SK-N-MC (cell line): Measurements from ENCODE around the gene SNX11.

ENCODE experiments used
- DNase-seq: peaks from one replicate; pipeline ENCODE4 v3.0.0-alpha.2; 2011; ENCODE audit warnings: low read depth, low spot score
- H3K27ac ChIP-seq: fragments of 200-600 bp; sonication (generic); 2 replicates; pipeline ENCODE4 v1.5.1; 2016; ENCODE audit warnings: mixed run types
- H3K36me3 ChIP-seq: fragments of 200-600 bp; sonication (generic); 2 replicates; pipeline ENCODE4 v1.6.1; 2017; ENCODE audit warnings: antibody characterized with exemption, low read length, mixed read lengths; ENCODE audit not compliant: insufficient read depth
- H3K4me3 ChIP-seq: fragments of 200-600 bp; sonication (generic); 2 replicates; pipeline ENCODE4 v1.5.1; 2016
- H3K9ac ChIP-seq: fragments of 200-600 bp; sonication (generic); 2 replicates; pipeline ENCODE4 v1.8.0; 2017; ENCODE audit warnings: mixed run types, mixed read lengths; ENCODE audit not compliant: insufficient read length
- H3K9me3 ChIP-seq: fragments of 200-600 bp; sonication (generic); 2 replicates; pipeline ENCODE4 v1.6.1; 2017; ENCODE audit warnings: low read depth, mild to moderate bottlenecking, antibody characterized with exemption, low read length, moderate library complexity, mixed read lengths
- EZH2 ChIP-seq: fragments of 200-600 bp; sonication (generic); IDR thresholded peaks from one replicate; pipeline ENCODE4 v1.6.1; 2017; ENCODE audit warnings: antibody characterized with exemption
- FOXP2 ChIP-seq: optimal IDR thresholded peaks from 2 replicates; pipeline ENCODE3; 2011; ENCODE audit warnings: mild to moderate bottlenecking, moderate library complexity; ENCODE audit not compliant: insufficient read depth; ENCODE audit errors: extremely low read length, control extremely low read depth
- POLR2AphosphoS5 ChIP-seq: IDR thresholded peaks from 2 replicates; pipeline ENCODE4 v1.6.1; 2012; ENCODE audit warnings: mild to moderate bottlenecking, low read depth, low read length, borderline replicate concordance

The SNX11 gene

GRCh38 chr17:48081858-48082257 lies 25.7 kb upstream of the SNX11 start:
- no peaks in the 10 kb centered on the region for H3K9me3 ChIP-seq
- no peak overlapping the region for H3K9ac ChIP-seq
- DNase-seq = no peak
- H3K27ac ChIP-seq = 0 out of 2 replicates have a peak overlapping the region, but pooled peaks have one; percentile 42
- no peak overlapping the region for H3K4me3 ChIP-seq
- TF ChIP-seq EZH2 (no peak), POLR2AphosphoS5 (no peak), FOXP2 (no peak)
- peaks cover 6% of the 10 kb centered on the region; the same call in 1 of the 2 replicates for H3K36me3 ChIP-seq

GRCh38 chr17:48084932-48085331 lies 22.6 kb upstream of the SNX11 start:
- no peak for DNase-seq
- Histone ChIP-seq H3K36me3 (peaks cover 7% of the 10 kb centered on the region), H3K4me3 (no peak overlapping the region), H3K9ac (peak overlapping the region; percentile 7), H3K9me3 (no peaks in the 10 kb centered on the region), H3K27ac (0 out of 2 replicates have a peak overlapping the region, but pooled peaks have one; percentile 35)
- TF ChIP-seq FOXP2 = no peak
- no peak for TF ChIP-seq EZH2
- TF ChIP-seq POLR2AphosphoS5 = no peak

DNA sequence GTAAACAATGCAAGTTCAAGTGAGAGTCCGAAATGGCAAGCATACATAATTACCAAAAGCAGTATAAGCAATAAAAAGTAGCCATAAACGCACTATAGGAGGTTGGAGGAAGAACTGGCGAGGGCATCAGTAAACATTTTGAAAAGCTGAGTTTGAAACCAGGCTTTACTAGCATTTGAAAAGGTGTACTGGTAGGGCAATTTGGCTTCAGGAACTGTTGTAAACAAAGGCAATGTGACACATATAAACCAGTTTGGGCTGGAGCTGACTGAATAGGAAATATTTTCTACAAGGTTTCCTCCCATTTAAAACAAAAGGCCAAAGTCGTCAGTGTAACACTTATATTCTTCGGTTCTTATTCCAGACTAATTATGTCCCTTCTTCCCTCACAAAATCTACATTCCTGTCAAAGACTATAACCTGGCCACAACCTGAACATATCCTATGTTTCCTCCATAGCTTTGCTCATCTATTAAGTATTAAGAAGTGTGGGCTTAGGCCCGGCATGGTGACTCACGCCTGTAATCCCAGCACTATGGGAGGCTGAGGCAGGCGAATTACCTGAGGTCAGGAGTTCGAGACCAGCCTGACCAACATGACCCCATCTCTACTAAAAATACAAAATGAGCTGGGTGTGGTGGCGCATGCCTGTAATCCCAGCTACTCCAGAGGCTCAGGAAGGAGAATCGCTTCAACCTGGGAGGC lies 14.1 kb upstream of the SNX11 start:
- Histone ChIP-seq H3K36me3 (peaks cover 64% of the 10 kb centered on the region), H3K27ac (no peak overlapping the region), H3K9ac (no peak overlapping the region), H3K4me3 (no peak overlapping the region), H3K9me3 (no peaks in the 10 kb centered on the region)
- TF ChIP-seq POLR2AphosphoS5 (no peak), EZH2 (no peak), FOXP2 (no peak)
- DNase-seq = no peak

DNA sequence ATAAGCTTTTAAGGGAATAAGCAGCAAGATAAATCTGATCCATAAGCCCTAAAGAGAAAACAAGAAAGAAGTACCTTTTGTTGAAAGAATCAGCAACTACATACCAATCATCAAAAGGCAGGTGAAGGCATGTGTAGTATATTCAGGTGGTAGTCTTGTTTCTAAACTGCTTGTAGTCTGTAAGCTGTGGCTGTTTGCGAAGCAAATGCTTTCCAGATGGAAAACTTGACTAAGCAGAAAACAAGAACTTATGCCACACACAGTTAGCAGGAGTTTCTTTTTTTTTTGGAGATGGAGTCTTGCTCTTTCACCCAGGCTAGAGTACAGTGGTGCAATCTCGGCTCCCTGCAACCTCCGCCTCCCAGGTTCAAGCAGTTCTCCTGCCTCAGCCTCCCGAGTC lies 12.0 kb upstream of the SNX11 start:
- H3K9me3 ChIP-seq = no peaks in the 10 kb centered on the region
- TF ChIP-seq POLR2AphosphoS5 (no peak), FOXP2 (no peak), EZH2 (no peak)
- H3K4me3 ChIP-seq = no peak overlapping the region
- no peak overlapping the region for H3K27ac ChIP-seq
- DNase-seq = no peak
- H3K9ac ChIP-seq = no peak overlapping the region
- H3K36me3 ChIP-seq = peaks cover 59% of the 10 kb centered on the region

GRCh38 chr17:48100160-48100559 lies 7.4 kb upstream of the SNX11 start:
- DNase-seq = no peak
- Histone ChIP-seq H3K4me3 (peak overlapping the region; percentile 100), H3K36me3 (peaks cover 28% of the 10 kb centered on the region), H3K27ac (peak overlapping the region; percentile 90; the same call in 1 of the 2 replicates), H3K9me3 (no peaks in the 10 kb centered on the region), H3K9ac (peak overlapping the region; percentile 89)
- TF ChIP-seq FOXP2 (no peak), EZH2 (no peak), POLR2AphosphoS5 (no peak)

- peak overlapping the region; percentile 89 for H3K9ac ChIP-seq
- H3K36me3 ChIP-seq = peaks cover 24% of the 10 kb centered on the region
- H3K27ac ChIP-seq = peak overlapping the region; percentile 90
- peak; percentile 26 for DNase-seq
- TF ChIP-seq POLR2AphosphoS5 (no peak), FOXP2 (no peak), EZH2 (no peak)
- peak overlapping the region; percentile 100 for H3K4me3 ChIP-seq
- H3K9me3 ChIP-seq = no peaks in the 10 kb centered on the region
These were observed 7.0 kb upstream of the SNX11 start for GRCh38 chr17:48100591-48101011.

DNA sequence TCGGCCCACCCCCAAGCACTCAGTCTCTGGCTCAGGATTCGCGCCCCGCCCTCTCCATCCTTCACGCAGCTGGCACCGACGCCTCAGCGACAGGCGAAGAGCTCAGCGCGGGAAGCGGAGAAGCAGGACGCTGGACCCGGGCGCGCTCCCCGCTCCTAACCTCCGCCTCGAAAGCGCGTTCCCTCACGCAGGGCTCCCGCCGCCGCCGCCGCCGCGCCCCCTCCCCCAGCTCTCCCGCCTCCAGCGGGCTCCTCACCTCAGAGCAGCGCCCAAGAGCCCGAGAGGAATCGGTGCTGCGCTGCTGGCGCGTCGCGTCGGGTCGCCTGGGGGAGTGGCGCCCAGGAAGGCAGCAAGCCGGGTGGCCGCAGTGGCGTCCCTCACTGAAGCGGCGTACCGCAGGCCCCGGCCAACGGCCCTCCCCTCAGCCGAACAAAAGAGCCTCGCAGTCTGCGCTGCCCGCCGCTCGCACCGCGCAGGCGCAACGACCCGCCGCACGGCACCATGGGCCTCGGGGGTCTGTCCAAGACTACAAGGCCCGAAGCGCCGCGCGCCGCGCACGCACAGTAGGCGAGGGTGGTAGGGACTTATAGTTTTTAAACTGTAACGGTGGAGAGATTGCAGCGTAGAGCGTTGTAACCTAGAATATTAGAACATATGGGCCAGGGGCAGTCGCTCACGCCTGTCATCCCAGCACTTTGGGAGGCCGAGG lies 6.4 kb upstream of the SNX11 start, which contains the start of gene CBX1:
Gene CBX1 (minus strand): TSS at position 467 of the 709 bp plus-strand sequence. CDS start 24,474 bp downstream, outside the sequence.
- Histone ChIP-seq H3K9me3 (no peaks in the 10 kb centered on the region), H3K27ac (peak within 1 kb of the TSS; percentile 90)
- TF ChIP-seq FOXP2 (no peak), POLR2AphosphoS5 (peak; percentile 85), EZH2 (no peak)

DNA sequence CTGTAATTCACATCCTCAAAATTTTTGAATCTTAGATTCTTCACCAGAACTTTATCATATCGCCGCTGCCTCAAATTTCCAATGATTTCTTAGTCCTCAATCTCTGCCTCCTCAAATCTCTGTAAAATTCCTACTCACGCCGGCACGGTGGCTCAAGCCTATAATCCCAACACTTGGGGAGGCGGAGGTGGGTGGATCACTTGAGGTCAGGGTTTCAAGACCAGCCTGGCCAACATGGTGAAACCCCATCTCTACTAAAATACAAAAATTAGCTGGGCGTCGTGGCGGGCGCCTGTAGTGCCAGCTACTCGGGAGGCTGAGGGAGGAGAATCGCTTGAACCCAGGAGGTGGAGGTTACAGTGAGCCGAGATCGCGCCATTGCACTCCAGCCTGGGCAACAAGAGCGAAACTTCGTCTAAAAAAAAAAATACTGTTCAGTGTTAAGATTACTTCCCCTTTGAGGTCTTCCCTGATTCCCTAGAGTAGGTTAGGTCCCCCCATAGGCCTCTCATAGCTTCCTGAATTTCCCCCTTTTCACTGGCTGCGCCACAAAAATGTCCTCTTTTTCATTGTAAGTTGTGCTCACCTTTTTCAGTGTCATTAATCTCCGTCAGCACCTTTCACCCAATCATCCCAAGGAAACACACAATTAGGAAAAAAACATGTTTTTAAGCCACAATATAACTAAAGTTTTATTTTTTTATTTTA lies 5.4 kb upstream of the SNX11 start:
- no peak overlapping the region for H3K4me3 ChIP-seq

More for the DNA sequence above, 6.4 kb upstream of the SNX11 start, which contains the start of gene CBX1:
- peak; percentile 75 for DNase-seq
- peak within 1 kb of the TSS; percentile 89 for H3K9ac ChIP-seq
- H3K4me3 ChIP-seq = peak within 1 kb of the TSS; percentile 100
- H3K36me3 ChIP-seq = peaks cover 18% of the 10 kb centered on the region

More for the DNA sequence above, 5.4 kb upstream of the SNX11 start:
- Histone ChIP-seq H3K9me3 (no peaks in the 10 kb centered on the region), H3K36me3 (peaks cover 14% of the 10 kb centered on the region), H3K27ac (peak overlapping the region; percentile 79; the same call in 1 of the 2 replicates), H3K9ac (no peak overlapping the region)
- no peak for DNase-seq
- no peak for TF ChIP-seq EZH2
- no peak for TF ChIP-seq FOXP2
- no peak for TF ChIP-seq POLR2AphosphoS5
